Activated B cell treated with CpG ODN at 0.5 μM for 24 hours (primary cell): ENCODE measurements around the gene MMD2. TPM values are rescaled to one million over a fixed set of nuclear protein-coding genes. Genes with fewer than 3 reads are reported as not detected.

Source experiments
- ATAC-seq: fragments of 200-7000 bp; cut with Tn5 transposase; one replicate; pipeline ENCODE4 v1.10.0; 2021; ENCODE audit warnings: low read depth, mild to moderate bottlenecking, moderate library complexity
- CTCF ChIA-PET: fragments of 350-600 bp; sonication (Branson Sonifier 250); formaldehyde crosslinking; loops from one replicate; lab custom pipeline; 2021; ENCODE audit warnings: antibody characterized with exemption; lab: Charles Lee
- POLR2A ChIA-PET: fragments of 350-600 bp; sonication (Branson Sonifier 250); formaldehyde crosslinking; loops from one replicate; lab custom pipeline; 2021; ENCODE audit warnings: antibody characterized with exemption; lab: Charles Lee
- DNase-seq: peaks from one replicate; pipeline ENCODE4 v3.0.0; 2022
- H3K27ac Mint-ChIP-seq: one replicate; pipeline ENCODE4 v1.8.0; 2020; ENCODE audit warnings: mixed read lengths
- H3K27me3 Mint-ChIP-seq: one replicate; pipeline ENCODE4 v1.8.0; 2021; ENCODE audit warnings: mixed read lengths
- H3K36me3 Mint-ChIP-seq: one replicate; pipeline ENCODE4 v1.8.0; 2021; ENCODE audit warnings: low read depth, mixed read lengths
- H3K4me1 Mint-ChIP-seq: one replicate; pipeline ENCODE4 v1.8.0; 2021; ENCODE audit warnings: mixed read lengths
- H3K4me3 Mint-ChIP-seq: one replicate; pipeline ENCODE4 v1.8.0; 2020; ENCODE audit warnings: mild to moderate bottlenecking, mixed read lengths
- H3K9me3 Mint-ChIP-seq: one replicate; pipeline ENCODE4 v1.8.0; 2020; ENCODE audit warnings: mixed read lengths
- intact Hi-C: fragments of 100-400 bp; cut with micrococcal nuclease; formaldehyde crosslinking; loops from one replicate; pipeline ENCODE4 v1.15.1; 2024
- total RNA-seq: library from RNA; stranded (reverse); gene quantifications from 2 replicates; pipeline ENCODE4 v1.2.3, GENCODE V29; 2022
- TF ChIP-seq, protein P1 (sequence below): fragments of 200-600 bp; IDR thresholded peaks from one replicate; pipeline ENCODE4 v1.8.0; 2022; ENCODE audit warnings: antibody characterized with exemption, mild to moderate bottlenecking

Gene MMD2
- total RNA-seq, 1 donor from 2014 or later, result not detected

DNA sequence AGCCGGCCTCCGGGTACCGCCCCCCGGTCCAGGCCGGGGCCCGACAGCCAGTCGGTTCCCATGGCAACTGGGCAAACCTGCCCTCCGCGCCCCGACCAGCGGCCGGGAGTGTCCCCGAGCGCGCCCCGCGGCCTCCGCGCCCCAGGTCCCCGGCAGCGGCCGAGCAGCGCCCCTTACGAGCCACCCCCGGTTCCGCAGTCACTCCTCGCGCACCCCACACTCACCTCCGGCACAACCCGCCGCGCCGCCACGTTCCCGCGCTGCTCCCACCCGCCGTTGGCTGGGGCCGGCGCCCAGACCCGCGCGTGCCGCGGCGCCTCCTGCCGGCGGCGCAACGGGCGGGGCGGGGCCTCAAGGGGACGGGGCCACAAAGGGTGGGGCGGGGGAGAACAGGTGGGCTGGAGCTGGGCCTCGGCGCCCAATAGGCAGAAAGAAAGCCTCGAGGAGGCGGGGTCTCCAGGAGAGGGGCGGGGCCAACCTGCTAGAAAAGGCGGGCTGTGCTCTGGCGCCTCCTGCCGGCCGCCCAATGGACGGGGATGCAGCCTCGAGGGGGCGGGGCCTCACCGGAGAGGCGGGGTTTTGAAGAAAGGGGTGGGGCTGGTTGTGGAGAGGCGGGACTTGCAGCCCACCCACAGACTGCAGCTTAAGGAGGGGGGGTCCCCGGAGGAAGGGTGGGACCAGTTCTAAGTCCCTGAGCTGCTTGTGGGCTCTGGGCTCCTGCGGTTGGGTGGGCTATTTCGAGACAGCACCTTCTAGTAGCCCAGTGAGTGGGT is 75.4 kb downstream of the MMD2 start, which contains the start of gene RADIL:
Gene RADIL, minus strand, starts transcription at position 345 of the 773 bp plus-strand sequence. CDS start 5,577 bp downstream, outside the sequence.
- ChIA-PET POLR2A (no interaction called here), CTCF (interaction anchor here (0.5 kb wide), 1 partner anchor 84 kb away, joined by 3 read pairs; no protein-coding TSS in a partner anchor)
- peak; percentile 62 for DNase-seq
- peaks cover 12% of the 10 kb centered on the region for H3K4me1 Mint-ChIP-seq
- peaks cover 45% of the 10 kb centered on the region for H3K27me3 Mint-ChIP-seq
- ATAC-seq, result peak; percentile 97
- H3K36me3 Mint-ChIP-seq, result no peaks in the 10 kb centered on the region
- peak within 1 kb of the TSS; percentile 46 for H3K4me3 Mint-ChIP-seq
- intact Hi-C loops, result loop anchor here (1.0 to 10.0 kb wide), 3 partner anchors 53 to 269 kb away; no protein-coding TSS in a partner anchor
- H3K9me3 Mint-ChIP-seq, result no peaks in the 10 kb centered on the region
- H3K27ac Mint-ChIP-seq, result no peak within 1 kb of the TSS
- TF ChIP-seq, protein P1, sequence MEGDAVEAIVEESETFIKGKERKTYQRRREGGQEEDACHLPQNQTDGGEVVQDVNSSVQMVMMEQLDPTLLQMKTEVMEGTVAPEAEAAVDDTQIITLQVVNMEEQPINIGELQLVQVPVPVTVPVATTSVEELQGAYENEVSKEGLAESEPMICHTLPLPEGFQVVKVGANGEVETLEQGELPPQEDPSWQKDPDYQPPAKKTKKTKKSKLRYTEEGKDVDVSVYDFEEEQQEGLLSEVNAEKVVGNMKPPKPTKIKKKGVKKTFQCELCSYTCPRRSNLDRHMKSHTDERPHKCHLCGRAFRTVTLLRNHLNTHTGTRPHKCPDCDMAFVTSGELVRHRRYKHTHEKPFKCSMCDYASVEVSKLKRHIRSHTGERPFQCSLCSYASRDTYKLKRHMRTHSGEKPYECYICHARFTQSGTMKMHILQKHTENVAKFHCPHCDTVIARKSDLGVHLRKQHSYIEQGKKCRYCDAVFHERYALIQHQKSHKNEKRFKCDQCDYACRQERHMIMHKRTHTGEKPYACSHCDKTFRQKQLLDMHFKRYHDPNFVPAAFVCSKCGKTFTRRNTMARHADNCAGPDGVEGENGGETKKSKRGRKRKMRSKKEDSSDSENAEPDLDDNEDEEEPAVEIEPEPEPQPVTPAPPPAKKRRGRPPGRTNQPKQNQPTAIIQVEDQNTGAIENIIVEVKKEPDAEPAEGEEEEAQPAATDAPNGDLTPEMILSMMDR, result no peak

DNA sequence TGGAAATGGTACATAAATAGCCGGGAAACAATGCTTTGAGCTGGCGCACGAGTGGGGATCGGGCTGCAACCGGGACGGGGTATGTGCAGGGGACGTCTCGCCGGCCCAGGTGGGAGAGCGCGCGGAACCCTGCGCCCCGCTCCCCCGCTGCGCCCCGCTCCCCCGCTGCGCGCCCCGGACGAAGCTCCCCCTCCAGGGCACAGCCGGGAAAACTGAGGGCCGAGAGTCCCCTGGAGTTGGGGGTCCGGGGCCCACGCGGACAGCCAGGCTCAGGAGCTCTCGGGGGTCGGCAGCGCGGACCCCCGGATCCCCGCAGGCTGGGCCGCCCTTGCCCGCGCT is 76.0 kb downstream of the MMD2 start:
- intact Hi-C loops, result loop anchor here (1.0 to 10.0 kb wide), 3 partner anchors 53 to 268 kb away; no protein-coding TSS in a partner anchor
- Mint-ChIP-seq H3K36me3 (no peaks in the 10 kb centered on the region), H3K27me3 (peaks cover 42% of the 10 kb centered on the region), H3K27ac (no peak overlapping the region), H3K9me3 (no peaks in the 10 kb centered on the region), H3K4me1 (peaks cover 12% of the 10 kb centered on the region), H3K4me3 (peak overlapping the region; percentile 46)
- no peak for ATAC-seq
- TF ChIP-seq, protein P1, result no peak
- POLR2A ChIA-PET, result no interaction called here
- no peak for DNase-seq
- CTCF ChIA-PET, result no interaction called here

DNA sequence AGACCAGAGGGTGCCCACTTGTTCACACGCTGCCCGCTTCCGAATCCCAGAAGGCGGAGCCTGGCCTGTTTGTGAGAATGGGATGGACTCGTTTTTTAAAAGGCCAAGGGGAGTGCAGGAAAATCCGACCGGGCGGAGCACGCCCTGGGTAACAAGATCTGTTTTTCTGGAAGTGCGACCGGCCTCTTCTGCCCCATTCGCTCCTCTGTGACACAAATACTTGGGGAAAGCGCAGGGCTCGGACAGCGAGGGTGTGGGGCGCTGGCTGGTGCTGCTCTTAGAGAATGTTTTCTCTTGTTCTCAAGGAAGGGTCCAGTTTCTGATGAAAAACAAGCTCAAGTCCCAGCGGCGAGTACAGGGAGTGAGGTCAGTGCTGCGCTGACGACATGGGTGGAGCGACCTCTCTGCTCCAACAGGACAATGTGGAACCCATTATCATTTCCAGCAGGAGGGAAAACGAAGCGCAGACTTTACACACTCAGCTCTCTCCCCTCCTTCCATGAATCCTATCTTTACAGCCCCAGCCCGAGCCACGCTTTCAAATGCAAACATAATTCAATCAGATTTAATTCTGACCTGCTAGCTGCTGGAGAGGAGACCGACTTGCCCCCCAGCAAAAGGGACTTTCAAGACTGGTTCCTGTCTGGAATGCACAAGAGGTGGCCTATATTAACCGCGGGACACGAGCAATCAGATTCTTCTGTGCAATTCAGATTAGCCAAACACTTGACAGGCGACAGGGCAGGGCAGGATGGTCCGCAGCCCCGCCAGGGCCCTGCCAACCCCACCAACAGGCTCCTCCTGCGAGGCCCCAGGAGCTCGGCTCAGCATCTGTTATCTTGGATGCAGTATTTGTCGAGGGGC is 76.6 kb downstream of the MMD2 start:
- DNase-seq (no peak), ATAC-seq (no peak)
- peaks cover 12% of the 10 kb centered on the region for H3K4me1 Mint-ChIP-seq
- no peaks in the 10 kb centered on the region for H3K9me3 Mint-ChIP-seq
- ChIA-PET CTCF (no interaction called here), POLR2A (no interaction called here)
- intact Hi-C loops, result loop anchor here (1.0 to 10.0 kb wide), 3 partner anchors 52 to 268 kb away; no protein-coding TSS in a partner anchor
- H3K27ac Mint-ChIP-seq, result no peak overlapping the region
- peak overlapping the region; percentile 46 for H3K4me3 Mint-ChIP-seq
- TF ChIP-seq, protein P1, result no peak
- H3K36me3 Mint-ChIP-seq, result no peaks in the 10 kb centered on the region
- peaks cover 40% of the 10 kb centered on the region for H3K27me3 Mint-ChIP-seq

DNA sequence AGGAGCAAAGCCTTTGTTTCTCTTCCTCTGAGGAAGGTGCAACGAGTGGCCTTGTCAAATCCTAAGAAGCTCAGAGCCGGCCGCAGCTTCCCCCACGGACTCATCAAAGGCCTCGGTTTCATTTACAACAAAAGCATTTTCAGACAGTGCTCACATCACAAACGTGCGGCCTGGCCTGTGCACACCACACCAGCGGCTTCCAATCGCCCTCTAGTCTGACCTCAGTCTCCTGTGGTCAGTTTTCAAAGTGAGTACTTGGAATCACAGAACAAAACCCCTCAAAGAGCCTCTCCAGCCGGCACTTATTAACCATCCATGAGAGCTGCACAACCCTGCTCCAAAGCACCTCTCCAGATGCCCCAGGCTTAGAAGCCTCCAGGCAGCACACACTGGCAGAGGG is 78.8 kb downstream of the MMD2 start:
- intact Hi-C loops, result loop anchor here (10.0 kb wide), 2 partner anchors 95 to 265 kb away; no protein-coding TSS in a partner anchor
- H3K4me1 Mint-ChIP-seq, result peaks cover 12% of the 10 kb centered on the region
- ATAC-seq (no peak), DNase-seq (no peak)
- TF ChIP-seq, protein P1, result no peak
- H3K4me3 Mint-ChIP-seq, result no peak overlapping the region
- ChIA-PET CTCF (no interaction called here), POLR2A (no interaction called here)
- no peaks in the 10 kb centered on the region for H3K9me3 Mint-ChIP-seq
- H3K27me3 Mint-ChIP-seq, result peaks cover 27% of the 10 kb centered on the region
- no peaks in the 10 kb centered on the region for H3K36me3 Mint-ChIP-seq
- no peak overlapping the region for H3K27ac Mint-ChIP-seq
